Measurements from ENCODE around the gene PTRH1.
A peak's percentile ranks its signal among the peaks of the same experiment; 100 is the strongest.

PTRH1 gene

DNA sequence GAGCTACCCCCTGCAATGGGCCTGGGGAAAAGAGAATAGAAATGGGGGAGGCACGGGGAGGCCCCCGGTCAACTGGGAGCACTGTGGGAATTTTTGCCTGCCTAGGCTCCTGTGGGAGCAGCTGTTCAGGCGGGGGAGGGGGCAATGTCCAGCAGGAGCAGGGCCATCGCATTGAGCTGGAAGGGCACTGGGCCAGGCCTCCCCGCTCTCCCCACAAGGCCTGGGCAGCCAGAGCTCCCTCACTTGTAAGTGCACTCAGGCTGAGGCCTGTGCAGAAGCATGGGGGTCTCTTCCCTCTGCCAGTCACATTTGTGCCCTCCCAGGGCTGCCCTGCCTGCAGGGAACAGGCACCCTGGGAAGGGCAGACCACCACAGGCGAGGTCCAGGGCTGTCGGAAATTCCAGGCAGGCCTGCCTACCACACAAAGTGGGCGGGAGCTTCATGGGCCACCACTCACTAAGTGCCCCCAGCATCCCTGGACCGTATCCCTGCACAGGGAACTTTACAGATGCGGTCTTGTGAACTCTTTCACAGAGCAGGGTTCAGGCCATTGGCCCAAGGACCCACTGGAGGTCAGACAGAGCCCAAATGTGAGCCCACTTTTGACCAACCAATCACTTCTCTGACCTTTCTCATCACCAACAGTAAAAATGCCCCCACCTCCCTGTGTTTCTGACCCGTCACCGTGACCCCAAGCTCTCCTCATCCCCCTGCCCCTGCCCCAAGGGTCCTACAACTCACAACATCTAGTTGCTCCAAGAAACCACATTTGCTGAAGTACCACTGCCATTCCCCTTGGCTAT, 9.7 kb downstream of the PTRH1 start:
- Histone ChIP-seq H3K4me2 (no peak overlapping the region), H4K20me1 (ENCODE audit: insufficient read depth) (no peaks in the 10 kb centered on the region), H2AFZ (ENCODE audit: low read depth) (no peak overlapping the region), H3K27me3 (ENCODE audit: insufficient read depth, low read depth) (no peaks in the 10 kb centered on the region), H3K9ac (no peak overlapping the region), H3K27ac (no peak overlapping the region), H3K4me1 (ENCODE audit: low read depth, poor library complexity, severe bottlenecking) (peaks cover 7% of the 10 kb centered on the region), H3K36me3 (ENCODE audit: insufficient read depth) (no peaks in the 10 kb centered on the region), H3K4me3 (IDR thresholded peaks at IDR 0.05; ENCODE audit: insufficient read depth, low read depth, low read length) (no peak overlapping the region), H3K79me2 (ENCODE audit: insufficient read depth, low read depth) (no peaks in the 10 kb centered on the region)
- TF ChIP-seq, protein P1, sequence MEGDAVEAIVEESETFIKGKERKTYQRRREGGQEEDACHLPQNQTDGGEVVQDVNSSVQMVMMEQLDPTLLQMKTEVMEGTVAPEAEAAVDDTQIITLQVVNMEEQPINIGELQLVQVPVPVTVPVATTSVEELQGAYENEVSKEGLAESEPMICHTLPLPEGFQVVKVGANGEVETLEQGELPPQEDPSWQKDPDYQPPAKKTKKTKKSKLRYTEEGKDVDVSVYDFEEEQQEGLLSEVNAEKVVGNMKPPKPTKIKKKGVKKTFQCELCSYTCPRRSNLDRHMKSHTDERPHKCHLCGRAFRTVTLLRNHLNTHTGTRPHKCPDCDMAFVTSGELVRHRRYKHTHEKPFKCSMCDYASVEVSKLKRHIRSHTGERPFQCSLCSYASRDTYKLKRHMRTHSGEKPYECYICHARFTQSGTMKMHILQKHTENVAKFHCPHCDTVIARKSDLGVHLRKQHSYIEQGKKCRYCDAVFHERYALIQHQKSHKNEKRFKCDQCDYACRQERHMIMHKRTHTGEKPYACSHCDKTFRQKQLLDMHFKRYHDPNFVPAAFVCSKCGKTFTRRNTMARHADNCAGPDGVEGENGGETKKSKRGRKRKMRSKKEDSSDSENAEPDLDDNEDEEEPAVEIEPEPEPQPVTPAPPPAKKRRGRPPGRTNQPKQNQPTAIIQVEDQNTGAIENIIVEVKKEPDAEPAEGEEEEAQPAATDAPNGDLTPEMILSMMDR (conservative IDR thresholded peaks at IDR 0.05; ENCODE audit: low read depth, low read length) = no peak

- no peaks in the 10 kb centered on the region for H3K36me3 ChIP-seq (ENCODE audit: insufficient read depth)
- H3K9ac ChIP-seq = no peak overlapping the region
- no peaks in the 10 kb centered on the region for H3K27me3 ChIP-seq (ENCODE audit: insufficient read depth, low read depth)
- H4K20me1 ChIP-seq (ENCODE audit: insufficient read depth) = no peaks in the 10 kb centered on the region
- H3K4me1 ChIP-seq (ENCODE audit: low read depth, poor library complexity, severe bottlenecking) = peaks cover 13% of the 10 kb centered on the region
- no peak overlapping the region for H3K27ac ChIP-seq
- H3K4me3 ChIP-seq (IDR thresholded peaks at IDR 0.05; ENCODE audit: insufficient read depth, low read depth, low read length) = no peak overlapping the region
- no peaks in the 10 kb centered on the region for H3K79me2 ChIP-seq (ENCODE audit: insufficient read depth, low read depth)
- TF ChIP-seq, protein P1 (conservative IDR thresholded peaks at IDR 0.05; ENCODE audit: low read depth, low read length) = no peak
- H2AFZ ChIP-seq (ENCODE audit: low read depth) = no peak overlapping the region
- no peak overlapping the region for H3K4me2 ChIP-seq
Measured at GRCh38 chr9:127703289-127703946, 12.0 kb downstream of the PTRH1 start.

- Histone ChIP-seq H2AFZ (ENCODE audit: low read depth) (no peak overlapping the region), H3K27me3 (ENCODE audit: insufficient read depth, low read depth) (no peaks in the 10 kb centered on the region), H3K27ac (0 out of 2 replicates have a peak overlapping the region, but pooled peaks have one; percentile 5), H4K20me1 (ENCODE audit: insufficient read depth) (no peaks in the 10 kb centered on the region), H3K4me3 (IDR thresholded peaks at IDR 0.05; ENCODE audit: insufficient read depth, low read depth, low read length) (no peak overlapping the region), H3K4me1 (ENCODE audit: low read depth, poor library complexity, severe bottlenecking) (peaks cover 13% of the 10 kb centered on the region), H3K79me2 (ENCODE audit: insufficient read depth, low read depth) (no peaks in the 10 kb centered on the region), H3K9ac (no peak overlapping the region), H3K36me3 (ENCODE audit: insufficient read depth) (no peaks in the 10 kb centered on the region), H3K4me2 (no peak overlapping the region)
- TF ChIP-seq, protein P1 (conservative IDR thresholded peaks at IDR 0.05; ENCODE audit: low read depth, low read length) = no peak
Measured at GRCh38 chr9:127700594-127701255, 14.7 kb downstream of the PTRH1 start.

- H3K36me3 ChIP-seq (ENCODE audit: insufficient read depth) = no peaks in the 10 kb centered on the region
- H3K4me3 ChIP-seq (IDR thresholded peaks at IDR 0.05; ENCODE audit: insufficient read depth, low read depth, low read length) = no peak overlapping the region
- H3K4me2 ChIP-seq = no peak overlapping the region
- no peak overlapping the region for H3K9ac ChIP-seq
- H3K4me1 ChIP-seq (ENCODE audit: low read depth, poor library complexity, severe bottlenecking) = peaks cover 13% of the 10 kb centered on the region
- TF ChIP-seq, protein P1 (conservative IDR thresholded peaks at IDR 0.05; ENCODE audit: low read depth, low read length) = no peak
- H4K20me1 ChIP-seq (ENCODE audit: insufficient read depth) = no peaks in the 10 kb centered on the region
- H2AFZ ChIP-seq (ENCODE audit: low read depth) = no peak overlapping the region
- H3K79me2 ChIP-seq (ENCODE audit: insufficient read depth, low read depth) = no peaks in the 10 kb centered on the region
- H3K27me3 ChIP-seq (ENCODE audit: insufficient read depth, low read depth) = no peaks in the 10 kb centered on the region
- H3K27ac ChIP-seq = 0 out of 2 replicates have a peak overlapping the region, but pooled peaks have one; percentile 5
Measured at GRCh38 chr9:127700140-127700539, 15.3 kb downstream of the PTRH1 start.

Data from KMS-11 (cell line).